ENCODE measurements around the gene LPP.

Gene LPP

GRCh38 chr3:188276375-188276774 lies 122.4 kb downstream of the LPP start:
- in situ Hi-C loops (cut with HindIII; ENCODE audit: low pct_ligation_motif_present, low pct_unique_long_range_greater_than_20kb, low sequenced_read_pairs) = no loop called here
- DNase-seq = no peak

GRCh38 chr3:188278717-188279324 lies 124.9 kb downstream of the LPP start:
- in situ Hi-C loops (cut with HindIII; ENCODE audit: low pct_ligation_motif_present, low pct_unique_long_range_greater_than_20kb, low sequenced_read_pairs) = no loop called here
- DNase-seq = no peak

- in situ Hi-C loops (cut with HindIII; ENCODE audit: low pct_ligation_motif_present, low pct_unique_long_range_greater_than_20kb, low sequenced_read_pairs) = no loop called here
These were observed 125.8 kb downstream of the LPP start for GRCh38 chr3:188279502-188280335.

GRCh38 chr3:188280627-188281026 lies 126.7 kb downstream of the LPP start:
- in situ Hi-C loops (cut with HindIII; ENCODE audit: low pct_ligation_motif_present, low pct_unique_long_range_greater_than_20kb, low sequenced_read_pairs) = no loop called here
- DNase-seq = no peak

More at GRCh38 chr3:188279502-188280335, 125.8 kb downstream of the LPP start:
- no peak for DNase-seq

GRCh38 chr3:188282871-188283270 lies 128.9 kb downstream of the LPP start:
- no peak for DNase-seq
- in situ Hi-C loops (cut with HindIII; ENCODE audit: low pct_ligation_motif_present, low pct_unique_long_range_greater_than_20kb, low sequenced_read_pairs) = no loop called here

- DNase-seq = no peak
- in situ Hi-C loops (cut with HindIII; ENCODE audit: low pct_ligation_motif_present, low pct_unique_long_range_greater_than_20kb, low sequenced_read_pairs) = no loop called here
These were observed 129.4 kb downstream of the LPP start for GRCh38 chr3:188283347-188283746.

- in situ Hi-C loops (cut with HindIII; ENCODE audit: low pct_ligation_motif_present, low pct_unique_long_range_greater_than_20kb, low sequenced_read_pairs) = no loop called here
- no peak for DNase-seq
These were observed 130.7 kb downstream of the LPP start for GRCh38 chr3:188284455-188285212.

GRCh38 chr3:188286087-188286513 lies 132.1 kb downstream of the LPP start:
- DNase-seq = peak; percentile 88
- in situ Hi-C loops (cut with HindIII; ENCODE audit: low pct_ligation_motif_present, low pct_unique_long_range_greater_than_20kb, low sequenced_read_pairs) = no loop called here

- in situ Hi-C loops (cut with HindIII; ENCODE audit: low pct_ligation_motif_present, low pct_unique_long_range_greater_than_20kb, low sequenced_read_pairs) = no loop called here
- no peak for DNase-seq
These were observed 133.4 kb downstream of the LPP start for GRCh38 chr3:188287339-188287738.

- no peak for DNase-seq
- in situ Hi-C loops (cut with HindIII; ENCODE audit: low pct_ligation_motif_present, low pct_unique_long_range_greater_than_20kb, low sequenced_read_pairs) = no loop called here
These were observed 134.0 kb downstream of the LPP start for GRCh38 chr3:188287762-188288505.

GRCh38 chr3:188292251-188292650 lies 138.3 kb downstream of the LPP start:
- in situ Hi-C loops (cut with HindIII; ENCODE audit: low pct_ligation_motif_present, low pct_unique_long_range_greater_than_20kb, low sequenced_read_pairs) = no loop called here
- DNase-seq = no peak

GRCh38 chr3:188292827-188293226 lies 138.9 kb downstream of the LPP start:
- in situ Hi-C loops (cut with HindIII; ENCODE audit: low pct_ligation_motif_present, low pct_unique_long_range_greater_than_20kb, low sequenced_read_pairs) = no loop called here
- DNase-seq = no peak

GRCh38 chr3:188294113-188294512 lies 140.2 kb downstream of the LPP start:
- in situ Hi-C loops (cut with HindIII; ENCODE audit: low pct_ligation_motif_present, low pct_unique_long_range_greater_than_20kb, low sequenced_read_pairs) = no loop called here
- DNase-seq = no peak

GRCh38 chr3:188294823-188295487 lies 141.0 kb downstream of the LPP start:
- in situ Hi-C loops (cut with HindIII; ENCODE audit: low pct_ligation_motif_present, low pct_unique_long_range_greater_than_20kb, low sequenced_read_pairs) = no loop called here
- peak; percentile 85 for DNase-seq

GRCh38 chr3:188295876-188296275 lies 141.9 kb downstream of the LPP start:
- in situ Hi-C loops (cut with HindIII; ENCODE audit: low pct_ligation_motif_present, low pct_unique_long_range_greater_than_20kb, low sequenced_read_pairs) = no loop called here
- no peak for DNase-seq

- peak; percentile 22 for DNase-seq
- in situ Hi-C loops (cut with HindIII; ENCODE audit: low pct_ligation_motif_present, low pct_unique_long_range_greater_than_20kb, low sequenced_read_pairs) = no loop called here
These were observed 143.0 kb downstream of the LPP start for GRCh38 chr3:188296761-188297612.

GRCh38 chr3:188298585-188298984 lies 144.6 kb downstream of the LPP start:
- no peak for DNase-seq
- in situ Hi-C loops (cut with HindIII; ENCODE audit: low pct_ligation_motif_present, low pct_unique_long_range_greater_than_20kb, low sequenced_read_pairs) = no loop called here

All from ACHN (cell line).